H1 (cell line): ENCODE measurements around the gene ZNF213. TPM values are rescaled to one million over a fixed set of nuclear protein-coding genes. Genes with fewer than 3 reads are reported as not detected.

Experiments used
- CBX5 ChIP-seq: fragments of 300-800, 300-1000 bp; sonication (generic); IDR thresholded peaks from 2 replicates; pipeline ENCODE4 v1.7.1; 2016; ENCODE audit warnings: antibody characterized with exemption, low read length, low read depth
- CEBPB ChIP-seq: IDR thresholded peaks from 2 replicates; pipeline ENCODE4 v1.6.1; 2012; ENCODE audit warnings: low read depth, low read length
- CHD1 ChIP-seq: IDR thresholded peaks from 2 replicates; pipeline ENCODE4 v1.6.1; 2012; ENCODE audit warnings: low read depth, low read length, improper control_type of control experiment
- GABPA ChIP-seq: IDR thresholded peaks from 2 replicates; pipeline ENCODE4 v1.6.1; 2011; ENCODE audit warnings: mild to moderate bottlenecking, low read length, moderate library complexity, borderline replicate concordance; ENCODE audit not compliant: insufficient read depth
- RAD21 ChIP-seq, 2 experiments: IDR thresholded peaks in 1 of 2; conservative IDR thresholded peaks in 1 of 2; 2 replicates each; pipeline ENCODE4 v1.6.1; 2011; ENCODE audit warnings: low read depth in 2 of 2, low read length in 2 of 2, improper control_type of control experiment in 1 of 2, inconsistent platforms in 1 of 2, mild to moderate bottlenecking in 1 of 2, moderate library complexity in 1 of 2
- TAF7 ChIP-seq: optimal IDR thresholded peaks from 2 replicates; pipeline ENCODE3; 2011; ENCODE audit warnings: low read depth, mild to moderate bottlenecking, inconsistent platforms, low read length, moderate library complexity, borderline replicate concordance
- polyA plus RNA-seq, 7 experiments: library from polyadenylated mRNA; depleted of rRNA in 3 of 7; stranded (reverse) in 5 of 7; unstranded in 2 of 7; fragments of >200 nt in 5 of 7; fragments of 200-250 nt in 2 of 7; gene quantifications; 1 replicate in 5 of 7; 2 replicates in 1 of 7; 4 replicates in 1 of 7; pipeline versions ENCODE4 v1.2.1 to v1.2.3, GENCODE V29; 2011 to 2013; ENCODE audit warnings: missing spikeins in 2 of 7, mixed read lengths in 2 of 7
- total RNA-seq: library from RNA; stranded (reverse); fragmentation: NEBNext Ultra II Directional; extraction: Animal tissue kit (Norgen Biotek cat#: 25700); gene quantifications from 2 replicates; pipeline ENCODE4 v1.2.1, GENCODE V29; 2021
- TF ChIP-seq, protein P1 (sequence below): IDR thresholded peaks from 2 replicates; pipeline ENCODE4 v1.6.1; 2011; ENCODE audit warnings: low read length, improper control_type of control experiment
- TF ChIP-seq, protein P2 (sequence below), 3 experiments: IDR thresholded peaks; 1 replicate in 2 of 3; 2 replicates in 1 of 3; pipeline versions ENCODE4 v1.5.1 to v1.6.1; 2011; ENCODE audit warnings: low read length in 3 of 3, mild to moderate bottlenecking in 3 of 3, inconsistent platforms in 2 of 3, low read depth in 1 of 3, moderate library complexity in 1 of 3; ENCODE audit not compliant: insufficient read depth in 1 of 3; ENCODE audit errors: control extremely low read depth in 1 of 3
- TF ChIP-seq, protein P3 (sequence below): IDR thresholded peaks from 2 replicates; pipeline ENCODE4 v1.6.1; 2011; ENCODE audit warnings: low read depth, mild to moderate bottlenecking, low read length; ENCODE audit not compliant: insufficient read depth

ZNF213 gene
- total and polyA plus RNA-seq, 2 of the 8 experiments (the other 6 are each of a cell fraction or from before 2014, with no cell fraction given): 1.6 to 6.9 TPM

DNA sequence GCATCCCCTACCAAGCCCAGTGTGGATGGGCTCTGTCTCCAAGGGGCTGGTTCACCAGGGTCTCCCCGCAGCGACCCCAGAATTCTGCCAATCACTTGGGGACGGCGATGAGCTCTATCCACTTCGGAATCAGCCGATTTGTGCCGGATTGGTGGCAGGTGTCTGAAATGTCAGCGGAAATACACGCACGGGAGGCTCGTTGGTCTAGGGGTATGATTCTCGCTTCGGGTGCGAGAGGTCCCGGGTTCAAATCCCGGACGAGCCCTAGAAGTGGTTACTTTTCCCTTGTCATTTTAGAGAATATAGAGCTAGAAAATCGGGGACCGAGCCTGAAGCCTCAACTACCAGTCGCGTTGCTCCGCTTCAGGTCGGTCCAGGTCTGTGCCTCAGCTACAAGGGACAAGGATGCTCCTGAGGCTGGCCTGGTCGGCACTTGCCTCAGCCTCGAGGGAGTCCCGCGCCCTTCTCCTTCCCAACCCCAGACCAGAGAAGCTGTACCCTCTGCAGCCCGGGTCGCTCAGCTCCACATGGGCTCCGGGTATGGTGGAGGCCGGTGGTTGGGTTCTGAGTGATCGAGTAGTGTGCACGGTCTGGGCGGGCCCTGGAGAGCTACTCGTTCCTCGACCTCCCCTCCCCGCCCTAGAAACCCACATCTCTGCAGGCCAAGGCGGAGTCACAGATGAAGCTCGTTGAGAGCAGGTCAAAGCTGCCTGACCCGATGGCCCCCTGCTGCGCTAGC is 37.2 kb downstream of the ZNF213 start (continued):
- TF ChIP-seq, protein P1, sequence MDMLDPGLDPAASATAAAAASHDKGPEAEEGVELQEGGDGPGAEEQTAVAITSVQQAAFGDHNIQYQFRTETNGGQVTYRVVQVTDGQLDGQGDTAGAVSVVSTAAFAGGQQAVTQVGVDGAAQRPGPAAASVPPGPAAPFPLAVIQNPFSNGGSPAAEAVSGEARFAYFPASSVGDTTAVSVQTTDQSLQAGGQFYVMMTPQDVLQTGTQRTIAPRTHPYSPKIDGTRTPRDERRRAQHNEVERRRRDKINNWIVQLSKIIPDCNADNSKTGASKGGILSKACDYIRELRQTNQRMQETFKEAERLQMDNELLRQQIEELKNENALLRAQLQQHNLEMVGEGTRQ: no peak
- TF ChIP-seq GABPA: 0 out of 2 replicates have a peak, but pooled peaks have one; percentile 10
- no peak for TF ChIP-seq TAF7
- TF ChIP-seq CBX5: no peak
- no peak for TF ChIP-seq CHD1
- TF ChIP-seq CEBPB: no peak
- TF ChIP-seq RAD21 (IDR thresholded peaks at IDR 0.05 in 1 of 2, conservative IDR thresholded peaks at IDR 0.05 in 1 of 2; ENCODE audit: low read depth in 2 of 2, low read length in 2 of 2): no peak
- TF ChIP-seq, protein P2, sequence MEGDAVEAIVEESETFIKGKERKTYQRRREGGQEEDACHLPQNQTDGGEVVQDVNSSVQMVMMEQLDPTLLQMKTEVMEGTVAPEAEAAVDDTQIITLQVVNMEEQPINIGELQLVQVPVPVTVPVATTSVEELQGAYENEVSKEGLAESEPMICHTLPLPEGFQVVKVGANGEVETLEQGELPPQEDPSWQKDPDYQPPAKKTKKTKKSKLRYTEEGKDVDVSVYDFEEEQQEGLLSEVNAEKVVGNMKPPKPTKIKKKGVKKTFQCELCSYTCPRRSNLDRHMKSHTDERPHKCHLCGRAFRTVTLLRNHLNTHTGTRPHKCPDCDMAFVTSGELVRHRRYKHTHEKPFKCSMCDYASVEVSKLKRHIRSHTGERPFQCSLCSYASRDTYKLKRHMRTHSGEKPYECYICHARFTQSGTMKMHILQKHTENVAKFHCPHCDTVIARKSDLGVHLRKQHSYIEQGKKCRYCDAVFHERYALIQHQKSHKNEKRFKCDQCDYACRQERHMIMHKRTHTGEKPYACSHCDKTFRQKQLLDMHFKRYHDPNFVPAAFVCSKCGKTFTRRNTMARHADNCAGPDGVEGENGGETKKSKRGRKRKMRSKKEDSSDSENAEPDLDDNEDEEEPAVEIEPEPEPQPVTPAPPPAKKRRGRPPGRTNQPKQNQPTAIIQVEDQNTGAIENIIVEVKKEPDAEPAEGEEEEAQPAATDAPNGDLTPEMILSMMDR (IDR thresholded peaks at IDR 0.05; ENCODE audit: control extremely low read depth in 1 of 3, insufficient read depth in 1 of 3, low read depth in 1 of 3, low read length in 3 of 3): no peak
- TF ChIP-seq, protein P3, sequence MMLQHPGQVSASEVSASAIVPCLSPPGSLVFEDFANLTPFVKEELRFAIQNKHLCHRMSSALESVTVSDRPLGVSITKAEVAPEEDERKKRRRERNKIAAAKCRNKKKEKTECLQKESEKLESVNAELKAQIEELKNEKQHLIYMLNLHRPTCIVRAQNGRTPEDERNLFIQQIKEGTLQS: no peak
